HEK293T (cell line): ENCODE measurements around the gene LTBP2.

Experiments
- CTCF ChIA-PET: fragments of 350-600 bp; formaldehyde crosslinking; extraction: SDS; loops from one replicate; lab custom pipeline; 2021; ENCODE audit warnings: antibody characterized with exemption, inconsistent platforms; lab: Yijun Ruan, JAX
- POLR2A ChIA-PET: fragments of 350-600 bp; formaldehyde crosslinking; extraction: SDS; loops from one replicate; lab custom pipeline; 2020; ENCODE audit warnings: antibody characterized with exemption, inconsistent platforms; lab: Yijun Ruan, JAX
- DNase-seq: peaks from one replicate; pipeline ENCODE4 v3.0.0; 2012; ENCODE audit warnings: mixed read lengths; ENCODE audit errors: extremely low spot score
- ARNT ChIP-seq: fragments of 450-650 bp; IDR thresholded peaks from 2 replicates; pipeline ENCODE4 v1.6.1; 2017; ENCODE audit warnings: mild to moderate bottlenecking
- BHLHE40 ChIP-seq: fragments of 450-650 bp; IDR thresholded peaks from 2 replicates; pipeline ENCODE4 v1.6.1; 2016; ENCODE audit warnings: mild to moderate bottlenecking, moderate library complexity, borderline replicate concordance
- CTBP1 ChIP-seq: fragments of 450-650 bp; IDR thresholded peaks from 2 replicates; pipeline ENCODE4 v1.6.1; 2016; ENCODE audit warnings: borderline replicate concordance
- ELF4 ChIP-seq: fragments of 450-650 bp; IDR thresholded peaks from 2 replicates; pipeline ENCODE4 v1.6.1; 2017; ENCODE audit warnings: antibody characterized with exemption
- FOXA1 ChIP-seq: fragments of 450-650 bp; IDR thresholded peaks from 2 replicates; pipeline ENCODE4 v1.6.1; 2016; ENCODE audit warnings: mild to moderate bottlenecking
- FOXK2 ChIP-seq: fragments of 450-650 bp; IDR thresholded peaks from 2 replicates; pipeline ENCODE4 v1.6.1; 2016; ENCODE audit warnings: mild to moderate bottlenecking
- FOXM1 ChIP-seq: fragments of 450-650 bp; IDR thresholded peaks from 2 replicates; pipeline ENCODE4 v1.6.1; 2017; ENCODE audit warnings: mild to moderate bottlenecking, borderline replicate concordance
- HDGF ChIP-seq: fragments of 450-650 bp; IDR thresholded peaks from 2 replicates; pipeline ENCODE4 v1.6.1; 2017; ENCODE audit warnings: antibody characterized with exemption, borderline replicate concordance
- L3MBTL2 ChIP-seq: fragments of 450-650 bp; conservative IDR thresholded peaks from 2 replicates; pipeline ENCODE4 v1.6.1; 2016; ENCODE audit warnings: mild to moderate bottlenecking
- LEF1 ChIP-seq: fragments of 450-650 bp; IDR thresholded peaks from 2 replicates; pipeline ENCODE4 v1.6.1; 2017; ENCODE audit warnings: mild to moderate bottlenecking, borderline replicate concordance
- NFRKB ChIP-seq: fragments of 450-650 bp; IDR thresholded peaks from 2 replicates; pipeline ENCODE4 v1.6.1; 2016; ENCODE audit warnings: mild to moderate bottlenecking, moderate library complexity
- SP1 ChIP-seq: fragments of 450-650 bp; IDR thresholded peaks from 2 replicates; pipeline ENCODE4 v1.6.1; 2017
- SUZ12 ChIP-seq: fragments of 450-650 bp; IDR thresholded peaks from 2 replicates; pipeline ENCODE4 v1.6.1; 2016; ENCODE audit warnings: mild to moderate bottlenecking
- TARDBP ChIP-seq: fragments of 450-650 bp; IDR thresholded peaks from 2 replicates; pipeline ENCODE4 v1.6.1; 2016
- ZNF384 ChIP-seq: fragments of 450-650 bp; IDR thresholded peaks from 2 replicates; pipeline ENCODE4 v1.6.1; 2016
- TF ChIP-seq, protein P1 (sequence below): fragments of 450-650 bp; IDR thresholded peaks from 2 replicates; pipeline ENCODE4 v1.6.1; 2016

The LTBP2 gene

DNA sequence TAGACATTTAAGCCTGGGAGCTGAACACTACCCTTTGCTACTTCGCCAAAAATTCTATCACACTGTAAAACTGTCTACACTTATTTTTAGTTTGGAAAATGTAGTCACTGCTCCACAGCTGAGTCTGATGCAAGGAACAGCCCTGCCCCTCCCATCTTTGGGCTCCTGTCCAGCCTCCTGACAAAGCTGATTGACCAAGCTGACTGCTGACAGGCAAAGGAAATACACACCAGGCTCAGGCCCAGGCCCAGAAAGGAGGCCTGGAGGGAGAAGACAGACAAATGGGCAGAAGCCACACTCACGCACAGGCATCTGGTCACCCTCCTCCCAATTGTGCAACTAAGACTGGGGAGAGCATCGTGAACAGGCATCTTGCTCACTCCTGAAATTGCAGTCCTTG, 63.2 kb downstream of the LTBP2 start:
- no peak for DNase-seq
- TF ChIP-seq FOXA1 (no peak), NFRKB (no peak), SUZ12 (no peak), HDGF (no peak), L3MBTL2 (no peak), FOXK2 (no peak), ELF4 (no peak), TARDBP (no peak), ARNT (no peak), LEF1 (no peak), FOXM1 (no peak), BHLHE40 (no peak), ZNF384 (no peak), CTBP1 (no peak), SP1 (no peak)
- TF ChIP-seq, protein P1, sequence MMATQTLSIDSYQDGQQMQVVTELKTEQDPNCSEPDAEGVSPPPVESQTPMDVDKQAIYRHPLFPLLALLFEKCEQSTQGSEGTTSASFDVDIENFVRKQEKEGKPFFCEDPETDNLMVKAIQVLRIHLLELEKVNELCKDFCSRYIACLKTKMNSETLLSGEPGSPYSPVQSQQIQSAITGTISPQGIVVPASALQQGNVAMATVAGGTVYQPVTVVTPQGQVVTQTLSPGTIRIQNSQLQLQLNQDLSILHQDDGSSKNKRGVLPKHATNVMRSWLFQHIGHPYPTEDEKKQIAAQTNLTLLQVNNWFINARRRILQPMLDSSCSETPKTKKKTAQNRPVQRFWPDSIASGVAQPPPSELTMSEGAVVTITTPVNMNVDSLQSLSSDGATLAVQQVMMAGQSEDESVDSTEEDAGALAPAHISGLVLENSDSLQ, result no peak
- ChIA-PET POLR2A (no interaction called here), CTCF (no interaction called here)

GRCh38 chr14:74547331-74547927, 64.6 kb downstream of the LTBP2 start:
- ChIA-PET CTCF (interaction anchor here (1.0 kb wide), 1 partner anchor 16 kb away, joined by 3 read pairs; no protein-coding TSS in a partner anchor), POLR2A (no interaction called here)
- TF ChIP-seq FOXA1 (no peak), LEF1 (no peak), SP1 (no peak), SUZ12 (no peak), CTBP1 (no peak), ZNF384 (no peak), TARDBP (no peak)
- no peak for DNase-seq

DNA sequence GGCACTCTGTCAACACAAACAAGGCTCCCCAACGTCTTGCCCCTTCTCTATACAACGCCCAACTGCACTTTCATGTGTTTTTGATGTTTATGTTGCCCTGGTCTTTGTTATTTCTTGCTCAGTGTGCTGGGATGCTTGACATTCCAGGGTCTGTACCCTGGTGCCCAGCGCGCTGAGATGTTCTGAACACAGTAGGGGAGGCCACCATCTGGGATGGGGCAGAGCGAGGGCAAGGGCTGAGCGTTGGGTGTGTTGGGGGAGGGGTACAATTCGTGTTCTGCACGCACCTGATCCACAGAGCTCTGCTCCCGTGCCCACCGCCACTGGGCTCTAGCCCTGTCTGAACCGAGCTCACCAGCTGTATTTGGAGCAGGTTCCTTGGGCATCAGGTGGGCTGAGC, 65.6 kb downstream of the LTBP2 start:
- CTCF ChIA-PET, result interaction anchor here (1.0 kb wide), 1 partner anchor 15 kb away, joined by 3 read pairs; no protein-coding TSS in a partner anchor
- DNase-seq, result no peak
- POLR2A ChIA-PET, result interaction anchor here (0.6 kb wide), 1 partner anchor 437 kb away, joined by 3 read pairs; no protein-coding TSS in a partner anchor
- no peak for TF ChIP-seq NFRKB
- TF ChIP-seq ARNT, result no peak
- no peak for TF ChIP-seq FOXM1
- no peak for TF ChIP-seq TARDBP
- no peak for TF ChIP-seq HDGF
- no peak for TF ChIP-seq SUZ12
- no peak for TF ChIP-seq LEF1
- TF ChIP-seq CTBP1, result no peak
- TF ChIP-seq BHLHE40, result no peak
- TF ChIP-seq FOXA1, result no peak
- TF ChIP-seq L3MBTL2, result no peak
- TF ChIP-seq FOXK2, result no peak
- TF ChIP-seq ZNF384, result no peak
- no peak for TF ChIP-seq SP1
- TF ChIP-seq, protein P1, result no peak
- no peak for TF ChIP-seq ELF4

- TF ChIP-seq BHLHE40 (no peak), ARNT (no peak), L3MBTL2 (no peak), FOXA1 (no peak), ELF4 (no peak), NFRKB (no peak), HDGF (no peak), FOXM1 (no peak), TARDBP (no peak), FOXK2 (no peak), SUZ12 (no peak), SP1 (no peak), LEF1 (no peak), CTBP1 (no peak), ZNF384 (no peak)
- TF ChIP-seq, protein P1, result no peak
- ChIA-PET POLR2A (no interaction called here), CTCF (no interaction called here)
- no peak for DNase-seq
Observed at GRCh38 chr14:74545386-74545785, 66.7 kb downstream of the LTBP2 start.

GRCh38 chr14:74543771-74544438, 68.1 kb downstream of the LTBP2 start:
- no peak for DNase-seq
- POLR2A ChIA-PET, result no interaction called here
- CTCF ChIA-PET, result no interaction called here
- TF ChIP-seq, protein P1, result no peak
- TF ChIP-seq FOXA1 (no peak), LEF1 (no peak), HDGF (no peak), FOXK2 (no peak), SP1 (no peak), BHLHE40 (no peak), TARDBP (no peak), ZNF384 (no peak)
